22Rv1 (cell line): ENCODE data around the gene TTLL4.

Experiments
- CTCF ChIP-seq: fragments of 450-650 bp; IDR thresholded peaks from 2 replicates; pipeline ENCODE4 v1.5.1; 2017; ENCODE audit warnings: mild to moderate bottlenecking
- ZFX ChIP-seq: fragments of 450-650 bp; IDR thresholded peaks from 2 replicates; pipeline ENCODE4 v1.6.1; 2017; ENCODE audit warnings: antibody characterized with exemption, borderline replicate concordance

GRCh38 chr2:218732761-218733158 is 22.1 kb downstream of the TTLL4 start:
- TF ChIP-seq CTCF (no peak), ZFX (no peak)
